ENCODE measurements around the gene CACNA1D. TPM values are rescaled to one million over a fixed set of nuclear protein-coding genes. Genes with fewer than 3 reads are reported as not detected.

CACNA1D gene
- total RNA-seq, 1 experiment from 2014 or later, result 1.1 TPM

DNA sequence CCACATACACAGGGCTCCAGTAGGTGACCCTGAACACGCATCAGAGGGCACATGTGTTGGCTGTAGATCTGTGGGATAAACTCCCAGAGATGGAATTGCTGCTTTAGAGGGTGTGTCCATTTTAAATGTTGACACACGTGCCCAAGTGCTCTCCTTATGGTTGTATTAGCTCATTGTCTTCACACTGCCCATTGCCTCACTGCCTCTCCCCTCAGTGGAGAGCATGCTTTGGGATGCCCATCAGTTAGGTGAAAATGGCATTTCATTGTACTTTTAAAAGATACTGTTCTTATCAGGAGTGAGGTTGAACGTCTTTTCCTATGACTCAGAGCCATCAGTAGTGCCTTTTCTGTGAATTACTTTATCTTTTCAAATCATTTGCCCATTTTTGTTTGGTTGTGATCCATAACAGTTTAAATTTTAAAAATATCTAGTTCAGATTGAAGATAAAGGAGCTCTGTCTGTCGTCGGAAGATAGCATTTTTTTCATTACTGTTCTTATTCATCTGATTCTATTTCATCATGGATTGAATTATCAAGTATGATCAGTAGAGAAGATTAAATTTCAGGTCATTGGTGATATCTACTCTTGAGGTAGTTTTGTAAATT is 231.1 kb downstream of the CACNA1D start:
- RAD21 ChIA-PET (ENCODE audit: low non-redundant PET in 1 of 2, low total read pairs in 2 of 2, uncharacterized antibody in 2 of 2, unreplicated experiment in 2 of 2), result no interaction called here
- POLR2A ChIA-PET, result no interaction called here
- TF ChIP-seq CEBPB (IDR thresholded peaks at IDR 0.05; ENCODE audit: low read depth) (no peak), EZH2phosphoT487 (IDR thresholded peaks at IDR 0.05; ENCODE audit: borderline replicate concordance) (no peak), YY1 (IDR thresholded peaks at IDR 0.05; ENCODE audit: extremely low read depth, insufficient replicate concordance, low read depth, low read length) (no peak), POLR2A (IDR thresholded peaks at IDR 0.05; ENCODE audit: borderline replicate concordance, extremely low read depth, insufficient read depth, insufficient read length) (no peak), EZH2 (IDR thresholded peaks at IDR 0.05) (no peak)
- H3K4me3 ChIP-seq (replicated peaks in 1 of 2; ENCODE audit: low read depth in 1 of 2, low read length in 2 of 2), result no peak overlapping the region
- no peaks in the 10 kb centered on the region for H4K20me1 ChIP-seq (ENCODE audit: insufficient read depth)
- CTCF ChIA-PET, result no interaction called here
- H3K9me2 ChIP-seq (ENCODE audit: insufficient read depth), result no peaks in the 10 kb centered on the region
- no peak overlapping the region for H3K4me2 ChIP-seq (ENCODE audit: low read length)
- no TSS peak for BruUV-seq (replicated peaks)
- intact Hi-C loops (cut with micrococcal nuclease), result no loop called here
- H3K79me2 ChIP-seq (ENCODE audit: insufficient read depth, low read length), result no peaks in the 10 kb centered on the region
- DNase-seq (ENCODE audit: low read depth, low spot score), result no peak
- no peaks in the 10 kb centered on the region for H3K36me3 ChIP-seq (ENCODE audit: control insufficient read depth in 1 of 2, insufficient read depth in 2 of 2, low read length in 2 of 2)
- H3K27me3 ChIP-seq (ENCODE audit: insufficient read depth, low read length), result 0 out of 2 replicates have a peak, but pooled peaks cover 4% of the 10 kb centered on the region
- no peak overlapping the region for H3K9ac ChIP-seq (ENCODE audit: low read length)
- H3K27ac ChIP-seq (ENCODE audit: low read depth, low read length), result no peak overlapping the region
- H3K9me3 ChIP-seq (ENCODE audit: control insufficient read depth in 1 of 2, insufficient read depth in 1 of 2, low read depth in 1 of 2, low read length in 2 of 2), result no peaks in the 10 kb centered on the region
- H3K4me1 ChIP-seq (ENCODE audit: control insufficient read depth in 1 of 2, insufficient read depth in 2 of 2, low read length in 2 of 2), result no peaks in the 10 kb centered on the region
- no peak overlapping the region for H2AFZ ChIP-seq (ENCODE audit: low read depth, low read length, poor library complexity, severe bottlenecking)
- ATAC-seq, result no peak

DNA sequence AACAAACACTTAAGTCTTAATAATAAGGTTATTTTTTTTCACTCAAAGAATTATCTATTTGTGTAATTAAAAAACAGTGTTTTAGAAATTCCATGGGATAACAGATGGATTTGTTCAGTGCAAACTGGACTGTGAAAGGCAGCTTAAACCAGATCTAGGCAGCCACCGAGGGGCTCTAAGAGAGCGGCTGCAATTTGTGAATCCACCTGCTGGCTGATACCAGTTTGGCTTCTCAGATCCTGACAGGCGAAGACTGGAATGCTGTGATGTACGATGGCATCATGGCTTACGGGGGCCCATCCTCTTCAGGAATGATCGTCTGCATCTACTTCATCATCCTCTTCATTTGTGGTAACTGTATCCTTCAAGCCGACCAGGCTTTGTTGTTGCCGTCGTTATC is 232.2 kb downstream of the CACNA1D start:
- Histone ChIP-seq H3K9me3 (ENCODE audit: control insufficient read depth in 1 of 2, insufficient read depth in 1 of 2, low read depth in 1 of 2, low read length in 2 of 2) (no peaks in the 10 kb centered on the region), H3K27ac (ENCODE audit: low read depth, low read length) (no peak overlapping the region), H3K4me2 (ENCODE audit: low read length) (no peak overlapping the region), H2AFZ (ENCODE audit: low read depth, low read length, poor library complexity, severe bottlenecking) (no peak overlapping the region), H4K20me1 (ENCODE audit: insufficient read depth) (no peaks in the 10 kb centered on the region), H3K79me2 (ENCODE audit: insufficient read depth, low read length) (no peaks in the 10 kb centered on the region), H3K9me2 (ENCODE audit: insufficient read depth) (no peaks in the 10 kb centered on the region), H3K4me3 (replicated peaks in 1 of 2; ENCODE audit: low read depth in 1 of 2, low read length in 2 of 2) (no peak overlapping the region), H3K27me3 (ENCODE audit: insufficient read depth, low read length) (0 out of 2 replicates have a peak, but pooled peaks cover 4% of the 10 kb centered on the region), H3K36me3 (ENCODE audit: control insufficient read depth in 1 of 2, insufficient read depth in 2 of 2, low read length in 2 of 2) (no peaks in the 10 kb centered on the region), H3K9ac (ENCODE audit: low read length) (no peak overlapping the region), H3K4me1 (ENCODE audit: control insufficient read depth in 1 of 2, insufficient read depth in 2 of 2, low read length in 2 of 2) (no peaks in the 10 kb centered on the region)
- no TSS peak for BruUV-seq (replicated peaks)
- intact Hi-C loops (cut with micrococcal nuclease), result no loop called here
- ChIA-PET POLR2A (no interaction called here), RAD21 (ENCODE audit: low non-redundant PET in 1 of 2, low total read pairs in 2 of 2, uncharacterized antibody in 2 of 2, unreplicated experiment in 2 of 2) (no interaction called here), CTCF (no interaction called here)
- no peak for DNase-seq (ENCODE audit: low read depth, low spot score)
- no peak for ATAC-seq
- TF ChIP-seq SP1 (IDR thresholded peaks at IDR 0.05; ENCODE audit: low read depth) (no peak), CBX3 (IDR thresholded peaks at IDR 0.05; ENCODE audit: low read depth) (no peak), TCF7L2 (IDR thresholded peaks at IDR 0.05; ENCODE audit: borderline replicate concordance, extremely low read depth, insufficient read depth, insufficient read length) (no peak), SIN3A (IDR thresholded peaks at IDR 0.05; ENCODE audit: low read depth) (no peak), SRF (IDR thresholded peaks at IDR 0.05; ENCODE audit: low read depth) (no peak), ZFX (IDR thresholded peaks at IDR 0.05) (no peak), POLR2A (IDR thresholded peaks at IDR 0.05; ENCODE audit: borderline replicate concordance, extremely low read depth, insufficient read depth, insufficient read length) (no peak), EZH2 (IDR thresholded peaks at IDR 0.05) (no peak), POLR2AphosphoS5 (IDR thresholded peaks at IDR 0.05; ENCODE audit: low read depth, low read length) (no peak), CEBPB (IDR thresholded peaks at IDR 0.05; ENCODE audit: low read depth) (no peak), EZH2phosphoT487 (IDR thresholded peaks at IDR 0.05; ENCODE audit: borderline replicate concordance) (no peak), YY1 (IDR thresholded peaks at IDR 0.05; ENCODE audit: extremely low read depth, insufficient replicate concordance, low read depth, low read length) (no peak), CTCF (IDR thresholded peaks at IDR 0.05 in 2 of 3, conservative IDR thresholded peaks at IDR 0.05 in 1 of 3; ENCODE audit: borderline replicate concordance in 1 of 3, insufficient read depth in 1 of 3, low read depth in 2 of 3, low read length in 2 of 3) (no peak)
- TF ChIP-seq, protein P1, sequence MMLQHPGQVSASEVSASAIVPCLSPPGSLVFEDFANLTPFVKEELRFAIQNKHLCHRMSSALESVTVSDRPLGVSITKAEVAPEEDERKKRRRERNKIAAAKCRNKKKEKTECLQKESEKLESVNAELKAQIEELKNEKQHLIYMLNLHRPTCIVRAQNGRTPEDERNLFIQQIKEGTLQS (IDR thresholded peaks at IDR 0.05), result no peak
- TF ChIP-seq, protein P2, sequence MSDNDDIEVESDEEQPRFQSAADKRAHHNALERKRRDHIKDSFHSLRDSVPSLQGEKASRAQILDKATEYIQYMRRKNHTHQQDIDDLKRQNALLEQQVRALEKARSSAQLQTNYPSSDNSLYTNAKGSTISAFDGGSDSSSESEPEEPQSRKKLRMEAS (IDR thresholded peaks at IDR 0.05), result no peak
- TF ChIP-seq, protein P3, sequence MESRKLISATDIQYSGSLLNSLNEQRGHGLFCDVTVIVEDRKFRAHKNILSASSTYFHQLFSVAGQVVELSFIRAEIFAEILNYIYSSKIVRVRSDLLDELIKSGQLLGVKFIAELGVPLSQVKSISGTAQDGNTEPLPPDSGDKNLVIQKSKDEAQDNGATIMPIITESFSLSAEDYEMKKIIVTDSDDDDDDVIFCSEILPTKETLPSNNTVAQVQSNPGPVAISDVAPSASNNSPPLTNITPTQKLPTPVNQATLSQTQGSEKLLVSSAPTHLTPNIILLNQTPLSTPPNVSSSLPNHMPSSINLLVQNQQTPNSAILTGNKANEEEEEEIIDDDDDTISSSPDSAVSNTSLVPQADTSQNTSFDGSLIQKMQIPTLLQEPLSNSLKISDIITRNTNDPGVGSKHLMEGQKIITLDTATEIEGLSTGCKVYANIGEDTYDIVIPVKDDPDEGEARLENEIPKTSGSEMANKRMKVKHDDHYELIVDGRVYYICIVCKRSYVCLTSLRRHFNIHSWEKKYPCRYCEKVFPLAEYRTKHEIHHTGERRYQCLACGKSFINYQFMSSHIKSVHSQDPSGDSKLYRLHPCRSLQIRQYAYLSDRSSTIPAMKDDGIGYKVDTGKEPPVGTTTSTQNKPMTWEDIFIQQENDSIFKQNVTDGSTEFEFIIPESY (IDR thresholded peaks at IDR 0.05; ENCODE audit: extremely low read depth, insufficient replicate concordance, low read length), result no peak

Measured in HCT116 (cell line).